Endothelial cell of umbilical vein (primary cell): Measurements from ENCODE around the gene GET4. TPM values are rescaled to one million over a fixed set of nuclear protein-coding genes. Genes with fewer than 3 reads are reported as not detected.

Experiments used
- BruUV-seq: library from RNA; stranded (reverse); fragments of 400-500 nt; replicated peaks from 2 replicates; lab custom pipeline; 2021; lab: Mats Ljungman, UMichigan
- CTCF ChIA-PET: fragments of 300-600, 350-600 bp; sonication (Branson Sonifier 250); formaldehyde crosslinking; loops from one replicate; lab custom pipeline; 2021; ENCODE audit warnings: antibody characterized with exemption, inconsistent platforms; lab: Charles Lee
- POLR2A ChIA-PET: fragments of 300-600, 350-600 bp; sonication (Branson Sonifier 250); formaldehyde crosslinking; loops from one replicate; lab custom pipeline; 2021; ENCODE audit warnings: antibody characterized with exemption, inconsistent platforms; lab: Charles Lee
- DNase-seq: peaks from one replicate; pipeline ENCODE4 v3.0.0-alpha.2; 2011; ENCODE audit warnings: low read depth, low spot score
- FAIRE-seq: peaks from 2 replicates; lab custom pipeline; 2011; peaks lifted over from hg19 to GRCh38; lab: Jason Lieb, UNC
- H2AFZ ChIP-seq: 2 replicates; pipeline ENCODE4 v1.6.0; 2012; ENCODE audit warnings: low read depth, low read length, control low read depth, inconsistent platforms
- H3K27ac ChIP-seq: 2 replicates; pipeline ENCODE4 v1.5.1; 2011; ENCODE audit warnings: low read depth, mild to moderate bottlenecking, control low read depth, low read length, moderate library complexity; ENCODE audit not compliant: insufficient read depth
- H3K27me3 ChIP-seq, 2 experiments: 2 replicates each; pipeline versions ENCODE4 v1.6.0 to v1.6.1; 2011; ENCODE audit warnings: low read length in 2 of 2, mixed read lengths in 1 of 2; ENCODE audit not compliant: control insufficient read depth in 2 of 2, insufficient read depth in 2 of 2
- H3K36me3 ChIP-seq, 2 experiments: 2 replicates in 1 of 2; 3 replicates in 1 of 2; pipeline ENCODE4 v1.5.1; 2011; ENCODE audit warnings: low read length in 2 of 2, mild to moderate bottlenecking in 1 of 2, moderate library complexity in 1 of 2; ENCODE audit not compliant: control insufficient read depth in 2 of 2, insufficient read depth in 2 of 2; ENCODE audit errors: extremely low read depth in 1 of 2
- H3K4me1 ChIP-seq: 3 replicates; pipeline ENCODE4 v1.5.1; 2011; ENCODE audit warnings: mild to moderate bottlenecking, low read length; ENCODE audit not compliant: control insufficient read depth, insufficient read depth; ENCODE audit errors: extremely low read depth
- H3K4me2 ChIP-seq: 2 replicates; pipeline ENCODE4 v1.6.1; 2011; ENCODE audit warnings: low read length, control low read depth, mixed read lengths; ENCODE audit not compliant: insufficient read depth
- H3K4me3 ChIP-seq, 3 experiments: fragments of 200-600 bp in 1 of 3; sonication (generic), shearing (Covaris generic) in 1 of 3; replicated peaks in 1 of 3; 2 replicates each; pipeline ENCODE4 v1.5.1; 2011 to 2016; ENCODE audit warnings: control low read depth in 3 of 3, low read length in 3 of 3, mild to moderate bottlenecking in 2 of 3, inconsistent platforms in 1 of 3, low read depth in 1 of 3, moderate library complexity in 1 of 3; ENCODE audit not compliant: insufficient read depth in 1 of 3
- H3K79me2 ChIP-seq: 2 replicates; pipeline ENCODE4 v1.6.0; 2012; ENCODE audit warnings: low read length, inconsistent platforms; ENCODE audit not compliant: control insufficient read depth, insufficient read depth
- H3K9ac ChIP-seq: replicated peaks from 2 replicates; pipeline ENCODE3; 2011; ENCODE audit warnings: low read length, control low read depth; ENCODE audit not compliant: insufficient read depth; ENCODE audit errors: extremely low read depth
- H3K9me1 ChIP-seq: replicated peaks from 3 replicates; pipeline ENCODE4 v1.6.0; 2011; ENCODE audit warnings: mild to moderate bottlenecking, low read length; ENCODE audit not compliant: control insufficient read depth, insufficient read depth; ENCODE audit errors: extremely low read depth
- H3K9me3 ChIP-seq: replicated peaks from 2 replicates; pipeline ENCODE4 v1.5.1; 2012; ENCODE audit warnings: low read length, inconsistent platforms; ENCODE audit not compliant: control insufficient read depth, insufficient read depth
- H4K20me1 ChIP-seq: replicated peaks from 2 replicates; pipeline ENCODE3; 2011; ENCODE audit warnings: mild to moderate bottlenecking, low read length; ENCODE audit not compliant: control insufficient read depth, insufficient read depth; ENCODE audit errors: extremely low read depth
- EZH2 ChIP-seq: IDR thresholded peaks from 2 replicates; pipeline ENCODE4 v1.6.1; 2012; ENCODE audit warnings: borderline replicate concordance, low read depth, mild to moderate bottlenecking, moderate library complexity, low read length, inconsistent platforms; ENCODE audit not compliant: severe bottlenecking
- FOS ChIP-seq: IDR thresholded peaks from 2 replicates; pipeline ENCODE4 v1.6.1; 2011; ENCODE audit warnings: mild to moderate bottlenecking, low read length, moderate library complexity, borderline replicate concordance; ENCODE audit not compliant: insufficient read depth
- GATA2 ChIP-seq: IDR thresholded peaks from 2 replicates; pipeline ENCODE4 v1.7.0; 2011; ENCODE audit warnings: low read depth, mild to moderate bottlenecking, moderate library complexity, mixed read lengths, low read length; ENCODE audit not compliant: insufficient read length, insufficient read depth
- JUN ChIP-seq: IDR thresholded peaks from 2 replicates; pipeline ENCODE4 v1.6.1; 2011; ENCODE audit warnings: borderline replicate concordance, low read depth; ENCODE audit not compliant: insufficient read length, insufficient read depth
- MYC ChIP-seq: IDR thresholded peaks from one replicate; pipeline ENCODE4 v1.6.1; 2011; ENCODE audit warnings: mild to moderate bottlenecking, low read depth, low read length
- POLR2A ChIP-seq: IDR thresholded peaks from 2 replicates; pipeline ENCODE4 v1.6.1; 2012; ENCODE audit warnings: low read depth, mild to moderate bottlenecking, control low read depth, low read length
- POLR2AphosphoS5 ChIP-seq: IDR thresholded peaks from 2 replicates; pipeline ENCODE4 v1.6.1; 2012; ENCODE audit warnings: low read depth, mild to moderate bottlenecking, control low read depth, low read length, moderate library complexity; ENCODE audit not compliant: insufficient read depth
- dilution Hi-C: fragments of 300-500 bp; cut with MboI; formaldehyde crosslinking; loops from one replicate; pipeline ENCODE4 v1.15.0; 2019; ENCODE audit warnings: low sequenced_read_pairs; ENCODE audit not compliant: extremely low pct_ligation_motif_present
- intact Hi-C: fragments of 100-400 bp; cut with micrococcal nuclease; formaldehyde crosslinking; loops from one replicate; pipeline ENCODE4 v1.10.0; 2022
- polyA plus RNA-seq, 4 experiments: library from polyadenylated mRNA; depleted of rRNA in 3 of 4; stranded (reverse) in 3 of 4; unstranded in 1 of 4; fragments of >200 nt; gene quantifications; 2 replicates each; pipeline versions ENCODE4 v1.2.1 to v1.2.3, GENCODE V29; 2011 to 2012; ENCODE audit warnings: missing spikeins in 1 of 4
- total RNA-seq: library from RNA; stranded (reverse); gene quantifications from 2 replicates; pipeline ENCODE4 v1.2.3, GENCODE V29; 2021
- TF ChIP-seq, protein P1 (sequence below), 2 donors: IDR thresholded peaks; 1 replicate in 1 of 2; 2 replicates in 1 of 2; pipeline ENCODE4 v1.5.1; 2011; ENCODE audit warnings: low read length in 2 of 2, mild to moderate bottlenecking in 2 of 2, moderate library complexity in 2 of 2, control low read depth in 1 of 2, inconsistent platforms in 1 of 2, low read depth in 1 of 2; ENCODE audit not compliant: insufficient read depth in 1 of 2; ENCODE audit errors: extremely low read depth in 1 of 2
- TF ChIP-seq, protein P2 (sequence below): IDR thresholded peaks from 2 replicates; pipeline ENCODE4 v1.6.1; 2011; ENCODE audit not compliant: insufficient read depth, insufficient read length

The GET4 gene
- total and polyA plus RNA-seq, 2 donors (not counting 3 experiments of a cell fraction or from before 2014, with no cell fraction given): 48.4 to 58.1 TPM

DNA sequence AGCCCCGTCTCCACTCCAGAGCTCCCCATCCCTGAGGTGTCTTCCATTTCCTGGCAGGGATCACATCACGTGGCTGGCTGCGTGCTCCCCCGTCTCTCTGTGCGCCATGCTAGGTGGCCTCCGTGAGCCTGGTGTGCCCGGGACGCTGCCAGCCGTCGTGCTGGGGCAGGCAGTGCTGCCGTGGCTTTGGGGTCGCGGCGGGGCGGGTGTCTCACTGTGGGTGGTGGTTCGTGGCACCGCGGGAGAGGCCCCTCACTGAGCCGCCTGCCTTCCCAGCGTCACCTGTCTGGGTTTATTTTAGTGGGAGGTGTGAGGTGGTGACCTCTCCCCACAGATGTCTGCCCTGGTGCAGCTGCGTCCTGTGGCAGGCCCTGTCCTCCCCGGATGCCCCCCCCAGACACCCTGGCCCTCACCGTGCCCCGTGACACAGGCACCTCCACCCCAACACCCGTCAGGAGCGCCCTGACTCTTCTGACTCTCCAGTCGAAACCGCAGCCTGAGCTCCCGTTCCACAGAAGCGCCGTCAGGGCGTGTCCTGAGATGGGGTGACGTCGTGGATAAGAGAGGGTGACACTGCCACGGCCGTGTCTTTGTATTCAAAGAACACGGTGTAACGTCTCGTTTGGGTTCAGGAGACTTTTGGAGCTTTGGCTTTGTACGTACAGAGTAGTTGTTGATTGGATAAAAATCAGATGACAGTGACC, 18.0 kb downstream of the GET4 start:
- ChIA-PET CTCF (no interaction called here), POLR2A (no interaction called here)
- no peak overlapping the region for H2AFZ ChIP-seq
- no peaks in the 10 kb centered on the region for H3K27me3 ChIP-seq
- no peaks in the 10 kb centered on the region for H3K9me1 ChIP-seq
- DNase-seq (no peak), FAIRE-seq (no peak)
- BruUV-seq: no TSS peak
- intact Hi-C loops (no loop called here), dilution Hi-C loops (no loop called here)
- no peak overlapping the region for H3K4me2 ChIP-seq
- TF ChIP-seq POLR2AphosphoS5 (no peak), FOS (no peak), EZH2 (no peak), POLR2A (no peak), GATA2 (no peak), JUN (no peak), MYC (no peak)
- TF ChIP-seq, protein P1, sequence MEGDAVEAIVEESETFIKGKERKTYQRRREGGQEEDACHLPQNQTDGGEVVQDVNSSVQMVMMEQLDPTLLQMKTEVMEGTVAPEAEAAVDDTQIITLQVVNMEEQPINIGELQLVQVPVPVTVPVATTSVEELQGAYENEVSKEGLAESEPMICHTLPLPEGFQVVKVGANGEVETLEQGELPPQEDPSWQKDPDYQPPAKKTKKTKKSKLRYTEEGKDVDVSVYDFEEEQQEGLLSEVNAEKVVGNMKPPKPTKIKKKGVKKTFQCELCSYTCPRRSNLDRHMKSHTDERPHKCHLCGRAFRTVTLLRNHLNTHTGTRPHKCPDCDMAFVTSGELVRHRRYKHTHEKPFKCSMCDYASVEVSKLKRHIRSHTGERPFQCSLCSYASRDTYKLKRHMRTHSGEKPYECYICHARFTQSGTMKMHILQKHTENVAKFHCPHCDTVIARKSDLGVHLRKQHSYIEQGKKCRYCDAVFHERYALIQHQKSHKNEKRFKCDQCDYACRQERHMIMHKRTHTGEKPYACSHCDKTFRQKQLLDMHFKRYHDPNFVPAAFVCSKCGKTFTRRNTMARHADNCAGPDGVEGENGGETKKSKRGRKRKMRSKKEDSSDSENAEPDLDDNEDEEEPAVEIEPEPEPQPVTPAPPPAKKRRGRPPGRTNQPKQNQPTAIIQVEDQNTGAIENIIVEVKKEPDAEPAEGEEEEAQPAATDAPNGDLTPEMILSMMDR (IDR thresholded peaks at IDR 0.05; ENCODE audit: extremely low read depth in 1 of 2, insufficient read depth in 1 of 2, low read depth in 1 of 2, low read length in 2 of 2): no peak
- TF ChIP-seq, protein P2, sequence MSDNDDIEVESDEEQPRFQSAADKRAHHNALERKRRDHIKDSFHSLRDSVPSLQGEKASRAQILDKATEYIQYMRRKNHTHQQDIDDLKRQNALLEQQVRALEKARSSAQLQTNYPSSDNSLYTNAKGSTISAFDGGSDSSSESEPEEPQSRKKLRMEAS: no peak
- H3K27ac ChIP-seq: no peak overlapping the region
- H3K9ac ChIP-seq: no peak overlapping the region
- no peak overlapping the region for H3K4me3 ChIP-seq
- H3K36me3 ChIP-seq: peaks cover 9 to 47% of the 10 kb centered on the region in 2 experiments
- H4K20me1 ChIP-seq: no peaks in the 10 kb centered on the region
- no peaks in the 10 kb centered on the region for H3K9me3 ChIP-seq
- peaks cover 4% of the 10 kb centered on the region for H3K4me1 ChIP-seq
- no peaks in the 10 kb centered on the region for H3K79me2 ChIP-seq
